ENCODE data around the gene FRG2C.
A peak's percentile ranks its signal among the peaks of the same experiment; 100 is the strongest.
"Not testable (repeated sequence)": the region's sequence is repeated elsewhere in the genome, so short reads cannot be mapped to it uniquely, and the experiment has no call there.

FRG2C gene

GRCh38 chr3:75650191-75650590 lies 13.9 kb upstream of the FRG2C start:
- no peak for DNase-seq (ENCODE audit: low read depth)
- in situ Hi-C loops (cut with HindIII; ENCODE audit: low sequenced_read_pairs) = no loop called here
- no peak overlapping the region for H3K4me3 ChIP-seq (ENCODE audit: low read depth, low read length)
- no peak for TF ChIP-seq CTCF (IDR thresholded peaks at IDR 0.05; ENCODE audit: low read depth, low read length, missing control alignments)

GRCh38 chr3:75655101-75655904 lies 8.8 kb upstream of the FRG2C start:
- DNase-seq (ENCODE audit: low read depth); H3K4me3 ChIP-seq (ENCODE audit: low read depth, low read length); in situ Hi-C loops (cut with HindIII; ENCODE audit: low sequenced_read_pairs): not testable (repeated sequence)

GRCh38 chr3:75655956-75656355 lies 8.2 kb upstream of the FRG2C start:
- H3K4me3 ChIP-seq (ENCODE audit: low read depth, low read length); DNase-seq (ENCODE audit: low read depth); in situ Hi-C loops (cut with HindIII; ENCODE audit: low sequenced_read_pairs): not testable (repeated sequence)

GRCh38 chr3:75658411-75659107 lies 5.6 kb upstream of the FRG2C start:
- peak; percentile 41 for TF ChIP-seq CTCF (IDR thresholded peaks at IDR 0.05; ENCODE audit: low read depth, low read length, missing control alignments)
- DNase-seq (ENCODE audit: low read depth); in situ Hi-C loops (cut with HindIII; ENCODE audit: low sequenced_read_pairs): not testable (repeated sequence)
- peak overlapping the region; percentile 46 for H3K4me3 ChIP-seq (ENCODE audit: low read depth, low read length)

- in situ Hi-C loops (cut with HindIII; ENCODE audit: low sequenced_read_pairs); DNase-seq (ENCODE audit: low read depth): not testable (repeated sequence)
- H3K4me3 ChIP-seq (ENCODE audit: low read depth, low read length) = peak overlapping the region; percentile 46
Measured at GRCh38 chr3:75659108-75659433, 5.1 kb upstream of the FRG2C start.

GRCh38 chr3:75665626-75666025 lies 1.5 kb downstream of the FRG2C start:
- in situ Hi-C loops (cut with HindIII; ENCODE audit: low sequenced_read_pairs); H3K4me3 ChIP-seq (ENCODE audit: low read depth, low read length); DNase-seq (ENCODE audit: low read depth): not testable (repeated sequence)

GRCh38 chr3:75667757-75668701 lies 3.9 kb downstream of the FRG2C start:
- H3K4me3 ChIP-seq (ENCODE audit: low read depth, low read length) = peak overlapping the region; percentile 48
- in situ Hi-C loops (cut with HindIII; ENCODE audit: low sequenced_read_pairs); DNase-seq (ENCODE audit: low read depth): not testable (repeated sequence)

GRCh38 chr3:75668759-75669347 lies 4.7 kb downstream of the FRG2C start:
- in situ Hi-C loops (cut with HindIII; ENCODE audit: low sequenced_read_pairs); DNase-seq (ENCODE audit: low read depth): not testable (repeated sequence)
- H3K4me3 ChIP-seq (ENCODE audit: low read depth, low read length) = peak overlapping the region; percentile 48

- H3K4me3 ChIP-seq (ENCODE audit: low read depth, low read length) = peak overlapping the region; percentile 48
- DNase-seq (ENCODE audit: low read depth); in situ Hi-C loops (cut with HindIII; ENCODE audit: low sequenced_read_pairs): not testable (repeated sequence)
Measured at GRCh38 chr3:75669348-75670297, 5.5 kb downstream of the FRG2C start.

- DNase-seq (ENCODE audit: low read depth); in situ Hi-C loops (cut with HindIII; ENCODE audit: low sequenced_read_pairs): not testable (repeated sequence)
- H3K4me3 ChIP-seq (ENCODE audit: low read depth, low read length) = peak overlapping the region; percentile 48
Measured at GRCh38 chr3:75670298-75671286, 6.5 kb downstream of the FRG2C start.

GRCh38 chr3:75671287-75672139 lies 7.4 kb downstream of the FRG2C start:
- in situ Hi-C loops (cut with HindIII; ENCODE audit: low sequenced_read_pairs); DNase-seq (ENCODE audit: low read depth): not testable (repeated sequence)
- H3K4me3 ChIP-seq (ENCODE audit: low read depth, low read length) = peak overlapping the region; percentile 48

Data from astrocyte of the cerebellum (primary cell).